ENCODE measurements around the gene ABCB8. TPM values are rescaled to one million over a fixed set of nuclear protein-coding genes. Genes with fewer than 3 reads are reported as not detected.
A peak's percentile ranks its signal among the peaks of the same experiment; 100 is the strongest.

Gene ABCB8
- total and polyA plus RNA-seq, 2 of the 4 experiments (the other 2 are of a cell fraction), result 16.3 to 26.8 TPM

DNA sequence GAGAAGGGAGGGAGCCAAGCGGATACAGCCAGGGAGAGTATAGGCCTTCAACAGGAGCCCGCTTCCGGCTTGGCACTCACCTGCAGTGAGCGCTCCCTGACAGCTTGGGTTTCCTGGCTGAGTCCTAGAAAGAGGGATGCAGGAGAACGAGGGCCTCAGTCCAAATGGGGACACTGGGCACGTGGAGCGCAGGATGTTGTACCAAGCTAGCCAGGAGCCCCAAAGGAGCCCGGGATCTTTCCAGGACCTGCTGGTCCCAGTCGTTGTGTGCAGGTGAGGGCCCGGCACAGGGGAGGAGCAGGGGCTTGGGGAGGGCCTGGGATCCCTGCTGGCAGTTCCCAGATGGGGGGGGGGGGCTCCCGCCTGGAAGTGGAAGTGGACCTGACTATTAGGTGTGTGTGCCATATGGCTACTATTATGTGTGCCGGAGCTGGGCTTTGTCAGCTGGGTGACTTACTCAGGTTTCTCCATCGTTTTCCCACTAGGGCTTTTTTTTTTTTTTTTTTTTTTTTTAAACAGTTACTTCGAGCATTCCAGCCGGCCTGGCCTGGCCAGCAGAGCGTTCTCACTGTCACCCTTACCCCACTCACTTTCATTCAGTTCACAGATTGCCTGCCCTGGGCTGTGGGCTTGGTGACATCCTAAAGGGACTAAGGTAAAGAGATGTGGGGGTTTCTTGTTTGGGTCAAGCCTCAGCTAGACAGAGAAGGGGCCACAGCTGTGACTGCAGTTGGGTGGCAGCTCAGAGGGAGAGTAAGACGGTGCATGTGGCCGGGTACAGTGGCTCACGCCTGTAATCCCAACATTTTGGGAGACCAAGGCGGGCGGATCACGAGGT is 61.9 kb downstream of the ABCB8 start:
- in situ Hi-C loops (cut with MboI; ENCODE audit: low sequenced_read_pairs) (no loop called here), dilution Hi-C loops (cut with HindIII; ENCODE audit: low sequenced_read_pairs, unreplicated experiment) (no loop called here), intact Hi-C loops (cut with micrococcal nuclease) (loop anchor here (1.0 kb wide), 1 partner anchor 21 kb away; no protein-coding TSS in a partner anchor)
- H3K4ac ChIP-seq (ENCODE audit: low read depth, low read length), result peak overlapping the region; percentile 78
- H4K91ac ChIP-seq (ENCODE audit: insufficient read depth, low read depth, low read length), result peak overlapping the region; percentile 19
- ChIA-PET CTCF (interaction anchor here (1.0 to 1.9 kb wide), 3 partner anchors 13 to 20 kb away, joined by 3 to 5 read pairs (median 4); no protein-coding TSS in a partner anchor), POLR2A (ENCODE audit: unreplicated experiment) (no interaction called here)
- H3K27ac ChIP-seq (ENCODE audit: insufficient read depth, low read length), result peak overlapping the region; percentile 50
- no peaks in the 10 kb centered on the region for H3K9me3 ChIP-seq (ENCODE audit: control insufficient read depth, insufficient read depth, low read length)
- peak overlapping the region; percentile 2; the same call in 1 of the 2 replicates for H2BK20ac ChIP-seq (ENCODE audit: low read depth, low read length)
- H3K4me3 ChIP-seq (ENCODE audit: insufficient read depth, low read depth, low read length), result no peak overlapping the region
- peaks cover 76% of the 10 kb centered on the region for H4K20me1 ChIP-seq (ENCODE audit: insufficient read depth, low read length)
- H3K14ac ChIP-seq (replicated peaks; ENCODE audit: low read depth, low read length), result no peak overlapping the region; the same call in 1 of the 2 replicates
- H2BK120ac ChIP-seq (ENCODE audit: low read depth, low read length), result peak overlapping the region; percentile 52
- H2AK9ac ChIP-seq (replicated peaks; ENCODE audit: low read depth, low read length, poor library complexity), result peak overlapping the region; percentile 76
- H3K36me3 ChIP-seq (ENCODE audit: control insufficient read depth, insufficient read depth, low read length), result peaks cover 11% of the 10 kb centered on the region; the same call in 1 of the 2 replicates
- peaks cover 24% of the 10 kb centered on the region for H3K4me1 ChIP-seq (ENCODE audit: control insufficient read depth, insufficient read depth, low read length)
- BruUV-seq (replicated peaks), result no TSS peak
- H3K4me2 ChIP-seq (ENCODE audit: low read depth, low read length), result peak overlapping the region; percentile 54
- H3K18ac ChIP-seq (ENCODE audit: low read depth, low read length), result no peak overlapping the region
- peak overlapping the region; percentile 34 for H2AFZ ChIP-seq (replicated peaks; ENCODE audit: low read length, poor library complexity)
- peak overlapping the region in 1 of 2 experiments; percentile 25; a peak in 1 of 4 replicates for H4K8ac ChIP-seq (ENCODE audit: low read depth in 2 of 2, low read length in 2 of 2)
- peaks cover 4 to 68% of the 10 kb centered on the region in 2 experiments; a peak in 2 of 4 replicates for H3K79me1 ChIP-seq (ENCODE audit: low read depth in 1 of 2, low read length in 2 of 2)
- H3K56ac ChIP-seq (ENCODE audit: extremely low read depth, insufficient read depth, low read length), result peak overlapping the region; percentile 49
- no peak for TF ChIP-seq NFE2L2 (IDR thresholded peaks at IDR 0.05; ENCODE audit: low read depth, low read length)
- TF ChIP-seq MAZ (IDR thresholded peaks at IDR 0.05; ENCODE audit: borderline replicate concordance, low read depth, low read length), result no peak
- no peak for ATAC-seq (ENCODE audit: low read depth)
- H2AK5ac ChIP-seq (ENCODE audit: low read depth, low read length), result peak overlapping the region; percentile 36
- H2BK5ac ChIP-seq (ENCODE audit: low read depth, low read length, poor library complexity, severe bottlenecking), result peak overlapping the region; percentile 51
- WGBS, 2 experiments (ENCODE audit: extremely low coverage in 2 of 2, insufficient read length in 1 of 2), result 98% methylated on average over 10 of the region's 22 CpGs; no CpG with 5 or more reads in 1 of the 2 experiments
- H3K9ac ChIP-seq (ENCODE audit: low read depth, low read length), result peak overlapping the region; percentile 58
- H2BK15ac ChIP-seq (ENCODE audit: low read depth, low read length), result peak overlapping the region; percentile 0; the same call in 1 of the 3 replicates
- peak overlapping the region; percentile 4; the same call in 1 of the 2 replicates for H4K5ac ChIP-seq (ENCODE audit: low read depth, low read length)
- no peaks in the 10 kb centered on the region for H3K27me3 ChIP-seq (ENCODE audit: control insufficient read depth, insufficient read depth, low read length)
- peaks cover 12% of the 10 kb centered on the region for H3K9me1 ChIP-seq (ENCODE audit: insufficient read depth, low read length)
- H3K23ac ChIP-seq (ENCODE audit: low read depth, low read length), result peak overlapping the region; percentile 96; the same call in 1 of the 2 replicates
- no peak for DNase-seq
